CD8-positive, alpha-beta memory T cell (primary cell): ENCODE results near the gene LRRTM4. TPM values are rescaled to one million over a fixed set of nuclear protein-coding genes. Genes with fewer than 3 reads are reported as not detected.

Experiments
- CTCF ChIA-PET: fragments of 350-600 bp; sonication (Branson Sonifier 250); formaldehyde crosslinking; loops from one replicate; lab custom pipeline; 2021; ENCODE audit warnings: antibody characterized with exemption; lab: Charles Lee
- POLR2A ChIA-PET: fragments of 350-600 bp; sonication (Branson Sonifier 250); formaldehyde crosslinking; loops from one replicate; lab custom pipeline; 2021; ENCODE audit warnings: antibody characterized with exemption; lab: Charles Lee
- DNase-seq, 5 donors: peaks; one replicate each; pipeline versions ENCODE4 v3.0.0 to v3.0.0-alpha.2; 2020 to 2022; ENCODE audit warnings: mixed read lengths in 1 of 5
- H3K27ac ChIP-seq: one replicate; pipeline ENCODE4 v1.7.0; 2013; ENCODE audit warnings: low read depth, mild to moderate bottlenecking, low read length, moderate library complexity
- H3K27me3 ChIP-seq: 2 replicates; pipeline ENCODE4 v1.7.0; 2013; ENCODE audit warnings: low read length, mild to moderate bottlenecking; ENCODE audit not compliant: insufficient read depth, poor library complexity, severe bottlenecking
- H3K36me3 ChIP-seq: 2 replicates; pipeline ENCODE4 v1.7.0; 2013; ENCODE audit warnings: mild to moderate bottlenecking, low read length, moderate library complexity; ENCODE audit not compliant: insufficient read depth
- H3K4me1 ChIP-seq: 2 replicates; pipeline ENCODE4 v1.7.0; 2013; ENCODE audit warnings: mild to moderate bottlenecking, low read length, moderate library complexity; ENCODE audit not compliant: insufficient read depth
- H3K4me3 ChIP-seq: 2 replicates; pipeline ENCODE4 v1.7.0; 2013; ENCODE audit warnings: mild to moderate bottlenecking, low read length
- H3K9me3 ChIP-seq: 2 replicates; pipeline ENCODE4 v1.7.0; 2013; ENCODE audit warnings: mild to moderate bottlenecking, low read length
- H3K27ac Mint-ChIP-seq, 8 donors: one replicate each; pipeline ENCODE4 v1.8.0; 2020 to 2021; ENCODE audit warnings: mixed read lengths in 8 of 8, mild to moderate bottlenecking in 6 of 8, inconsistent platforms in 3 of 8, moderate library complexity in 3 of 8
- H3K27me3 Mint-ChIP-seq, 2 donors: one replicate each; pipeline ENCODE4 v1.8.0; 2020 to 2021; ENCODE audit warnings: mixed read lengths in 2 of 2, mild to moderate bottlenecking in 1 of 2, moderate library complexity in 1 of 2
- H3K36me3 Mint-ChIP-seq, 3 donors: one replicate each; pipeline ENCODE4 v1.8.0; 2020 to 2021; ENCODE audit warnings: mixed read lengths in 3 of 3, inconsistent platforms in 1 of 3, mild to moderate bottlenecking in 1 of 3
- H3K4me1 Mint-ChIP-seq, 3 donors: one replicate each; pipeline ENCODE4 v1.8.0; 2020 to 2021; ENCODE audit warnings: mixed read lengths in 3 of 3, inconsistent platforms in 1 of 3, mild to moderate bottlenecking in 1 of 3
- H3K4me3 Mint-ChIP-seq, 7 donors: one replicate each; pipeline ENCODE4 v1.8.0; 2020 to 2021; ENCODE audit warnings: mixed read lengths in 7 of 7, mild to moderate bottlenecking in 6 of 7, moderate library complexity in 4 of 7, inconsistent platforms in 2 of 7
- H3K9me3 Mint-ChIP-seq, 5 donors: one replicate each; pipeline ENCODE4 v1.8.0; 2020 to 2022; ENCODE audit warnings: mixed read lengths in 5 of 5, mild to moderate bottlenecking in 3 of 5, moderate library complexity in 2 of 5, inconsistent platforms in 1 of 5
- polyA plus RNA-seq: library from polyadenylated mRNA; unstranded; fragments of 300-500 nt; fragmentation: Illumina TruSeq; gene quantifications from one replicate; pipeline ENCODE4 v1.2.3, GENCODE V29; 2021
- total RNA-seq, 2 experiments: library from RNA; stranded (reverse); gene quantifications; one replicate each; pipeline ENCODE4 v1.2.3, GENCODE V29; 2021

LRRTM4 gene
- total and polyA plus RNA-seq, 3 experiments from 2014 or later: not detected

GRCh38 chr2:77458216-77458615 lies 64.0 kb downstream of the LRRTM4 start:
- Histone ChIP-seq H3K36me3 (no peaks in the 10 kb centered on the region), H3K4me3 (no peak overlapping the region), H3K9me3 (peaks cover 3% of the 10 kb centered on the region), H3K27ac (no peak overlapping the region), H3K27me3 (no peaks in the 10 kb centered on the region), H3K4me1 (no peaks in the 10 kb centered on the region)
- no peaks in the 10 kb centered on the region for H3K27me3 Mint-ChIP-seq
- POLR2A ChIA-PET: no interaction called here
- no peak overlapping the region for H3K4me3 Mint-ChIP-seq
- DNase-seq: no peak
- no peaks in the 10 kb centered on the region for H3K36me3 Mint-ChIP-seq
- CTCF ChIA-PET: no interaction called here
- H3K9me3 Mint-ChIP-seq: peaks cover 8 to 20% (median 15%) of the 10 kb centered on the region in 5 donors
- no peak overlapping the region for H3K27ac Mint-ChIP-seq
- H3K4me1 Mint-ChIP-seq: no peaks in the 10 kb centered on the region

GRCh38 chr2:77457665-77458064 lies 64.5 kb downstream of the LRRTM4 start:
- no peaks in the 10 kb centered on the region for H3K36me3 ChIP-seq
- peaks cover 3% of the 10 kb centered on the region for H3K9me3 ChIP-seq
- CTCF ChIA-PET: no interaction called here

GRCh38 chr2:77443076-77443475 lies 79.1 kb downstream of the LRRTM4 start:
- no peak overlapping the region for H3K4me3 Mint-ChIP-seq
- no peaks in the 10 kb centered on the region for H3K36me3 Mint-ChIP-seq
- Histone ChIP-seq H3K4me1 (no peaks in the 10 kb centered on the region), H3K36me3 (no peaks in the 10 kb centered on the region), H3K27me3 (no peaks in the 10 kb centered on the region), H3K9me3 (no peaks in the 10 kb centered on the region), H3K4me3 (no peak overlapping the region), H3K27ac (no peak overlapping the region)
- peaks cover 2 to 45% (median 15%) of the 10 kb centered on the region in 5 donors for H3K9me3 Mint-ChIP-seq
- DNase-seq: no peak
- H3K27ac Mint-ChIP-seq: no peak overlapping the region
- POLR2A ChIA-PET: no interaction called here
- CTCF ChIA-PET: no interaction called here
- no peaks in the 10 kb centered on the region for H3K4me1 Mint-ChIP-seq
- no peaks in the 10 kb centered on the region for H3K27me3 Mint-ChIP-seq

More at GRCh38 chr2:77457665-77458064, 64.5 kb downstream of the LRRTM4 start:
- Histone ChIP-seq H3K27ac (no peak overlapping the region), H3K4me3 (no peak overlapping the region), H3K27me3 (no peaks in the 10 kb centered on the region), H3K4me1 (no peaks in the 10 kb centered on the region)
- Mint-ChIP-seq H3K36me3 (no peaks in the 10 kb centered on the region), H3K9me3 (peaks cover 8 to 20% (median 15%) of the 10 kb centered on the region in 5 donors), H3K4me1 (no peaks in the 10 kb centered on the region), H3K27me3 (no peaks in the 10 kb centered on the region), H3K4me3 (no peak overlapping the region), H3K27ac (peak overlapping the region in 1 of 8 donors; percentile 0)
- POLR2A ChIA-PET: no interaction called here
- DNase-seq: no peak

- Mint-ChIP-seq H3K36me3 (no peaks in the 10 kb centered on the region), H3K4me1 (no peaks in the 10 kb centered on the region), H3K27ac (no peak overlapping the region), H3K27me3 (no peaks in the 10 kb centered on the region), H3K9me3 (peaks cover 0 to 31% (median 8%) of the 10 kb centered on the region in 5 donors), H3K4me3 (no peak overlapping the region)
- no peaks in the 10 kb centered on the region for H3K27me3 ChIP-seq
- ChIA-PET CTCF (no interaction called here), POLR2A (no interaction called here)
- no peaks in the 10 kb centered on the region for H3K36me3 ChIP-seq
- no peak for DNase-seq
- H3K9me3 ChIP-seq: no peaks in the 10 kb centered on the region
- H3K4me1 ChIP-seq: no peaks in the 10 kb centered on the region
- H3K4me3 ChIP-seq: no peak overlapping the region
- H3K27ac ChIP-seq: no peak overlapping the region
Measured at GRCh38 chr2:77434880-77435279, 87.3 kb downstream of the LRRTM4 start.

- no peaks in the 10 kb centered on the region for H3K27me3 ChIP-seq
Measured at GRCh38 chr2:77428946-77429345, 93.2 kb downstream of the LRRTM4 start.

GRCh38 chr2:77421971-77422370 lies 100.2 kb downstream of the LRRTM4 start:
- H3K4me1 ChIP-seq: no peaks in the 10 kb centered on the region
- Mint-ChIP-seq H3K27ac (no peak overlapping the region), H3K4me1 (no peaks in the 10 kb centered on the region), H3K27me3 (no peaks in the 10 kb centered on the region), H3K9me3 (peaks cover 1 to 32% (median 19%) of the 10 kb centered on the region in 5 donors), H3K4me3 (no peak overlapping the region), H3K36me3 (no peaks in the 10 kb centered on the region)
- no peaks in the 10 kb centered on the region for H3K27me3 ChIP-seq
- DNase-seq: no peak
- H3K27ac ChIP-seq: no peak overlapping the region
- no peak overlapping the region for H3K4me3 ChIP-seq
- no peaks in the 10 kb centered on the region for H3K9me3 ChIP-seq
- ChIA-PET POLR2A (no interaction called here), CTCF (no interaction called here)
- H3K36me3 ChIP-seq: no peaks in the 10 kb centered on the region

More at GRCh38 chr2:77428946-77429345, 93.2 kb downstream of the LRRTM4 start:
- H3K9me3 Mint-ChIP-seq: peaks cover 3 to 46% (median 28%) of the 10 kb centered on the region in 5 donors
- H3K27ac Mint-ChIP-seq: no peak overlapping the region
- CTCF ChIA-PET: no interaction called here
- Histone ChIP-seq H3K4me1 (no peaks in the 10 kb centered on the region), H3K36me3 (no peaks in the 10 kb centered on the region), H3K4me3 (no peak overlapping the region), H3K9me3 (no peaks in the 10 kb centered on the region), H3K27ac (no peak overlapping the region)
- POLR2A ChIA-PET: no interaction called here
- no peaks in the 10 kb centered on the region for H3K4me1 Mint-ChIP-seq
- no peak for DNase-seq
- no peaks in the 10 kb centered on the region for H3K27me3 Mint-ChIP-seq
- H3K36me3 Mint-ChIP-seq: no peaks in the 10 kb centered on the region
- H3K4me3 Mint-ChIP-seq: no peak overlapping the region

GRCh38 chr2:77418537-77418936 lies 103.6 kb downstream of the LRRTM4 start:
- H3K36me3 ChIP-seq: no peaks in the 10 kb centered on the region
- H3K27ac Mint-ChIP-seq: no peak overlapping the region
- no peaks in the 10 kb centered on the region for H3K36me3 Mint-ChIP-seq
- H3K9me3 Mint-ChIP-seq: peaks cover 5 to 41% (median 19%) of the 10 kb centered on the region in 5 donors
- H3K27me3 ChIP-seq: no peaks in the 10 kb centered on the region
- H3K4me3 ChIP-seq: no peak overlapping the region
- no peaks in the 10 kb centered on the region for H3K9me3 ChIP-seq
- H3K27me3 Mint-ChIP-seq: no peaks in the 10 kb centered on the region
- no peak overlapping the region for H3K27ac ChIP-seq
- H3K4me1 ChIP-seq: no peaks in the 10 kb centered on the region
- ChIA-PET CTCF (no interaction called here), POLR2A (no interaction called here)
- H3K4me3 Mint-ChIP-seq: no peak overlapping the region
- H3K4me1 Mint-ChIP-seq: no peaks in the 10 kb centered on the region
- no peak for DNase-seq

- no peak for DNase-seq
- Mint-ChIP-seq H3K4me3 (no peak overlapping the region), H3K36me3 (no peaks in the 10 kb centered on the region), H3K27me3 (no peaks in the 10 kb centered on the region), H3K27ac (no peak overlapping the region), H3K4me1 (no peaks in the 10 kb centered on the region), H3K9me3 (peaks cover 3 to 45% (median 14%) of the 10 kb centered on the region in 5 donors)
- CTCF ChIA-PET: no interaction called here
- no peaks in the 10 kb centered on the region for H3K27me3 ChIP-seq
- H3K4me1 ChIP-seq: no peaks in the 10 kb centered on the region
- no peak overlapping the region for H3K4me3 ChIP-seq
- H3K36me3 ChIP-seq: no peaks in the 10 kb centered on the region
- POLR2A ChIA-PET: no interaction called here
- H3K27ac ChIP-seq: no peak overlapping the region
- no peaks in the 10 kb centered on the region for H3K9me3 ChIP-seq
Measured at GRCh38 chr2:77404189-77404588, 118.0 kb downstream of the LRRTM4 start.
